ENCODE results near the gene AJAP1. TPM values are rescaled to one million over a fixed set of nuclear protein-coding genes. Genes with fewer than 3 reads are reported as not detected.

AJAP1 gene
- polyA plus RNA-seq, 1 experiment: not detected

DNA sequence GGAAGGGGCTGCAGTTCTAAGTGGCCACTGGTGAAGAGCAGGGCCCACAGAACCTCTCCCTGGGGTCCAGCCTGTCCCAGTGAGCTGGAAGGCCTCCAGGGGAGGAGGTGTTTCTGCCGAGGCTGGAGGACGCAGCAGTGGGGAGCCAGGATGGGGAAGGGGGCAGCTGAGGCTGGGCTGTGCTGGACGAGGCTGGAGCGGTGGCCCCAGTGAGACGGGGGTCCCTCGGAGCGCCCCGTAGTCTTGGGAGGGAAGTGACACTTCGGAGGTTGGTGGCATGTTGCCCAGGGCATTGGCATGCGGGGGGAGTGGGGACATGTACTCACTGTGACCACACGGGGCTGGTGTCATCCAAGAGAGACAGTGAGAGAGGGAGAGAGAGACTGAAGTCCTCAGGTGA, 33.5 kb downstream of the AJAP1 start:
- DNase-seq (ENCODE audit: low read depth, low spot score): no peak
- Histone ChIP-seq H3K9me3 (ENCODE audit: control insufficient read depth, insufficient read depth, low read length) (peaks cover 94% of the 10 kb centered on the region), H3K27ac (ENCODE audit: low read depth, low read length) (no peak overlapping the region), H3K27me3 (ENCODE audit: control insufficient read depth, insufficient read depth, low read length) (no peaks in the 10 kb centered on the region), H3K4me3 (ENCODE audit: low read depth, low read length) (no peak overlapping the region)
- ChIA-PET CTCF (no interaction called here), POLR2A (no interaction called here)
- TF ChIP-seq, protein P1, sequence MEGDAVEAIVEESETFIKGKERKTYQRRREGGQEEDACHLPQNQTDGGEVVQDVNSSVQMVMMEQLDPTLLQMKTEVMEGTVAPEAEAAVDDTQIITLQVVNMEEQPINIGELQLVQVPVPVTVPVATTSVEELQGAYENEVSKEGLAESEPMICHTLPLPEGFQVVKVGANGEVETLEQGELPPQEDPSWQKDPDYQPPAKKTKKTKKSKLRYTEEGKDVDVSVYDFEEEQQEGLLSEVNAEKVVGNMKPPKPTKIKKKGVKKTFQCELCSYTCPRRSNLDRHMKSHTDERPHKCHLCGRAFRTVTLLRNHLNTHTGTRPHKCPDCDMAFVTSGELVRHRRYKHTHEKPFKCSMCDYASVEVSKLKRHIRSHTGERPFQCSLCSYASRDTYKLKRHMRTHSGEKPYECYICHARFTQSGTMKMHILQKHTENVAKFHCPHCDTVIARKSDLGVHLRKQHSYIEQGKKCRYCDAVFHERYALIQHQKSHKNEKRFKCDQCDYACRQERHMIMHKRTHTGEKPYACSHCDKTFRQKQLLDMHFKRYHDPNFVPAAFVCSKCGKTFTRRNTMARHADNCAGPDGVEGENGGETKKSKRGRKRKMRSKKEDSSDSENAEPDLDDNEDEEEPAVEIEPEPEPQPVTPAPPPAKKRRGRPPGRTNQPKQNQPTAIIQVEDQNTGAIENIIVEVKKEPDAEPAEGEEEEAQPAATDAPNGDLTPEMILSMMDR (IDR thresholded peaks at IDR 0.05; ENCODE audit: low read depth, low read length): no peak

DNA sequence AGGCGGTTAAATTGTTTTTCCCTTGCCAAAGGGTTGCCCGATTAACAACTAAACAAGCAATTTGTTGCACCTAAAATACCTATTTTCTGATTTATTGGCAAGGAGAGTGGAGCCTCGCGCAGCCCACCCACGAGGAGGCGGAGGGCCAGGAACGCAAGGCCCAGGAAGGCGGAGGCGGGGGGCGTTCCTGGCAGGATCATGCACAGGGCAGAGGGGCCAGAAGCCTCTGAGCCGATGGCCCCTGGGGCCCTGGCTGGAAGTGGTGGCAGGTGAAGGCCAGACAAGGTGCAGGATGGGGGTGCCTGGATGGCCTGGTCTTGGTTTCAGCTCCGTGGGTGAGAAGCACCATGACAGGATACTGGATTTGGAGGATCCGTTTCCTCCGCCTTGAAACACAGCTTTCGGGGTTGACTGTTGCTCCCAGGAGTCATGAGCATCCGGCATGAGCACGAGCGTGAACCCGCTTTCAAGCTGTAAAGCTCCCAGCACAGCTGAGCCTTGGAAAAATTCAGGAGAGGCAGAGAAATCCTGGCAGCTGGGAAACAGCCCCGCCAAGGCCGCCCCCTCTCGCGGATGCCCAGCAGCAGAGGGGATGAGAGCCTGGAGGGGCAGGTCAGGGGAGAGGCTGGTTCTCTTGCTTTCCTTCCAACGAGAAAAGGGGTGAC, 35.0 kb downstream of the AJAP1 start:
- ChIA-PET CTCF (no interaction called here), POLR2A (no interaction called here)
- TF ChIP-seq, protein P1 (IDR thresholded peaks at IDR 0.05; ENCODE audit: low read depth, low read length): no peak
- Histone ChIP-seq H3K27ac (ENCODE audit: low read depth, low read length) (no peak overlapping the region), H3K9me3 (ENCODE audit: control insufficient read depth, insufficient read depth, low read length) (peaks cover 94% of the 10 kb centered on the region), H3K27me3 (ENCODE audit: control insufficient read depth, insufficient read depth, low read length) (no peaks in the 10 kb centered on the region), H3K4me3 (ENCODE audit: low read depth, low read length) (no peak overlapping the region)
- no peak for DNase-seq (ENCODE audit: low read depth, low spot score)

DNA sequence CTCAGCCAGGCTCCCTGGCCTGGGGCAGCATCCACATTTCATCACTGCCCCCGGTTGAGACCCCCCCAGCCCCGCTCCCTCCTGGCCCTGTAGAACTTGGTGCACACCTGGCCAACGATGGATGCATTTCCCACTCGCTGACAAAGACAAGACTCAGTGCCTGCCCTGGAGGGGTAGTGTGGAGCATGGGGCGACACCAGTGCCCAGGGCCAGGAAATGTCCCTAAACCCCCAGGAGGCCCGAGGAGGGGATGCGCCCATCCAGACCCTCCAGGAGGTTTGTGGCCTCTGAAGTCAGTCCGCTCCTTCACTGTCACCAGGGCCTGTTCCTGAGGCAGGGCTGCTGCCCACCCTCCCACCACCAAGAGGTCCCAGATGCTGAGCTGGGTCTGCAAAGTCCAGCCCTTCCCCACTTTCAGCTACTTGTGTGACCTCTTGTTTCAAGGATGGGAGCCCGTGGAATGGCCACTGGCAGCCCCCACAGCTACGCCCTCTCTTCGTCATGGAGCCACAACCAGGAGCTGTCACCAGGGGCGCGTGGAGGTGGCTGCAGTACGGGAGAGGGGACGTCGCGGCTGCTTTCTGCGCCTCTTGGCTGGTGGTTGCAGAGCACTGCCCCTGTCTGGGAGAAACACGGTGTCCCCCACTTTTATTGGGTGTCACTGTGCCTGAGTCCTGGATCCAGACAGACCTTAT, 35.7 kb downstream of the AJAP1 start:
- Histone ChIP-seq H3K27me3 (ENCODE audit: control insufficient read depth, insufficient read depth, low read length) (no peaks in the 10 kb centered on the region), H3K9me3 (ENCODE audit: control insufficient read depth, insufficient read depth, low read length) (peaks cover 94% of the 10 kb centered on the region), H3K4me3 (ENCODE audit: low read depth, low read length) (no peak overlapping the region), H3K27ac (ENCODE audit: low read depth, low read length) (no peak overlapping the region)
- DNase-seq (ENCODE audit: low read depth, low spot score): no peak
- CTCF ChIA-PET: no interaction called here
- POLR2A ChIA-PET: no interaction called here
- TF ChIP-seq, protein P1 (IDR thresholded peaks at IDR 0.05; ENCODE audit: low read depth, low read length): no peak

DNA sequence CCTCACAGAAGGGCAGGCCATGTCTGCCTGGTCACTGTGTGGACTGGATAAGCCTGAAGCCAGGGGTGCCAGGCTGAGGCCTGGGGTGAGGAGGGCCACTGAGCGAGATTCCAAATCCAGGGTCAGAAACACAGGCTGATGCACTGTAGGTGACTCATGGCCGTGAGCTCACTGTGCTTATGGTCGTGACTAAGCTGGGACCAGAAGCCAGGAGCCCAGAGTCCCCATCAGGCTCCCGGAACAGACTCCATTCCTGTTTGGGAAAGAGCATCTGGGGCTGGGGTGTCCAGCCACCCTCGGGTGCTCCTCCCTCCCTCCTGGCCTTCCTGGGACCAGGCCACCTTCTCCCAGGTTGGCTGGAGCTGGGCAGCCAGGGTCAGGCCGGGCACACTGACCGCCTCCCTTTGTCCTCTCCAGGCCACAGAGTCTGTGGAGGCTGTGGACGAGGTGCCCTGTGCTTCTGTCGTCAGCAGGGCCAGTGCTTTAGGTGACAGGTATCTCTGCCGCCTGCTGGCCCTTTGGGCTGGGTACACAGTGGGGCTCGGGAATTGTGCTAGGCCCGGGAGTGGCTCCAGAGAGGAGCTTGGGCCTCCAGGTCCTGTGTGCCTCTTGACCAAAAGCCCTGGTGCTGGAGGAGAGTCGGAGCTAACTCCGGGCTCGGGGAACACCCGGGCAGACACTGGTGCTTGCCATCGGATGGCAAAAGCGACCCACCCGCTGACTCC, 36.7 kb downstream of the AJAP1 start:
- POLR2A ChIA-PET: no interaction called here
- DNase-seq (ENCODE audit: low read depth, low spot score): no peak
- no peaks in the 10 kb centered on the region for H3K27me3 ChIP-seq (ENCODE audit: control insufficient read depth, insufficient read depth, low read length)

More for the DNA sequence above, 36.7 kb downstream of the AJAP1 start:
- Histone ChIP-seq H3K9me3 (ENCODE audit: control insufficient read depth, insufficient read depth, low read length) (peaks cover 95% of the 10 kb centered on the region), H3K27ac (ENCODE audit: low read depth, low read length) (no peak overlapping the region), H3K4me3 (ENCODE audit: low read depth, low read length) (no peak overlapping the region)
- TF ChIP-seq, protein P1 (IDR thresholded peaks at IDR 0.05; ENCODE audit: low read depth, low read length): no peak
- CTCF ChIA-PET: no interaction called here
